GM20431 (cell line): ENCODE results near the gene PLD5.
"Not testable (repeated sequence)": the region's sequence is repeated elsewhere in the genome, so short reads cannot be mapped to it uniquely, and the experiment has no call there.

Source experiments
- in situ Hi-C: fragments of 300-500 bp; cut with MseI, MboI; formaldehyde crosslinking; loops from one replicate; pipeline ENCODE4 v1.15.0; 2020; ENCODE audit warnings: low sequenced_read_pairs; ENCODE audit not compliant: unreplicated experiment

Gene PLD5

GRCh38 chr1:242187171-242187570 is 337.3 kb downstream of the PLD5 start:
- in situ Hi-C loops = no loop called here

- in situ Hi-C loops = no loop called here
Measured at GRCh38 chr1:242185731-242186130, 338.8 kb downstream of the PLD5 start.

DNA sequence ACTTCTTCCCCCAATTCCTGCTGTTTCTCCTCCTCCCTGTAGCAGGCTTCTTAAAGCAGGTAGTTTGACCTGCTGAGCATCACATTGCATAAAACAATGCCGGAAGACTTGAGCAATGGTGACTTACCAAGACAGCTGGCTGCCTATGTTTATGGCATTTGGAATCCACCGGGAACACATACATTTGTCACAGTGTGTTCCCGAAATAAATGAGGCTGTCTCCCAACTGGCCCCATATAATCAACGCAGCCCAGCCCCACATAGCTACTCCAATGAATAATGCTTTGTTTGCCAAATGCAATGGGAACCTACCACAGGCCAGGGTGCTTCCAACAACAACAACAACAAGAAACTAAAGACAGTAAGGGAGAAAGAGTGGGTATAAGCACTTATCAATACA is 339.5 kb downstream of the PLD5 start:
- in situ Hi-C loops = no loop called here

DNA sequence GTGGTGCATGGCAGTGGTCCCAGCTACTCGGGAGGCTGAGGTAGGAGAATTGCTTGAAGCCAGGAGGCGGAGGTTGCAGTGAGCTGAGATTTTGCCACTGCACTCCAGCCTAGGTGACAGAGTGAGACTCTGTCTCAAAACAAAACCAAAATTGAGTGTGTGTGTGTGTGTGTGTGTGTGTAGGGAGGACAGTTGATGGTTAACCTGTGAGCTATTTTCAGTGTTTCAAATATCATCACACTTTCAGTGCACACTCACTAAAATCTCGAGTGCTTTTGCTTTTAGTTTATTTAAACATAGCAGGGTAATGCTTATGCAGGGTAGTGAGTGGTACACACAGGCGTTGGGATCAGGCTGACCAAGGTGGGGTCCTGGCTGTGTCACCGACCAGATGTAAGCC is 344.7 kb downstream of the PLD5 start:
- in situ Hi-C loops = not testable (repeated sequence)

DNA sequence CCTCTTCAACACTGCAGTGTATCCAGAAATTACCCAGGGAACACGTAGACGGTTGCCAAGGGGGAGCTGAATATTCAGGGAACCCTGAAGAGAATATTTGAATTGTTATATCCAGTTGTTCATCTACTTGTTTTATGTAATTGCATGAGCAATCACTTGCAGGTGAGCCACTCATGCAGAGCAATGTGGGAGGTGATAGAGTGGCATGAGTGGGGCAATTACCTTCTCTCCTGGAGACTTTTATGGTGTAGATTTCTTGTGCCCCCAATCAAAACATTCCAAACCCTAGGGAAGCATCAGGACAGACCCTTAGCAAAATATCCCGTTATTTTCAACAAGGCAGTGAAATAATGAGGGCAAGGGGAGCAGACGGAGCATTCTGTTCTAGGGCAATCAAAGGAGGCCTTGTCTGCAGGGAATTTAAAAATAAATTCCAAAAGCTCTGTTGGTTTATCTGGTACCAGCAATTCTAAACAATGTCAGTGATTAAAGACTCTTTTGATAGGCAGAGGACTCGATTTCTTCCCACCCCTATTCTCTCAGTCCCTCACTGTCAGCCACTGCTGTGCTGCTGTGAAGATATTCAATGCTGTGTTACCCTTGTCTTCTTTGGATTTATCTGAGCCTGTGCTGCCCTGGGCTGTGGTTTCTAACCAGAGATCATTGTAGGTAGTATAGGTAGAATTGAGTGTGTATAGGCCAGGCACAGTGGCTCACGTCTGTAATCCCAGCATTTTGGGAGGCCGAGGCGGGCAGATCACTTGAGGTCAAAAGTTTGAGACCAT is 345.4 kb downstream of the PLD5 start:
- in situ Hi-C loops = no loop called here

DNA sequence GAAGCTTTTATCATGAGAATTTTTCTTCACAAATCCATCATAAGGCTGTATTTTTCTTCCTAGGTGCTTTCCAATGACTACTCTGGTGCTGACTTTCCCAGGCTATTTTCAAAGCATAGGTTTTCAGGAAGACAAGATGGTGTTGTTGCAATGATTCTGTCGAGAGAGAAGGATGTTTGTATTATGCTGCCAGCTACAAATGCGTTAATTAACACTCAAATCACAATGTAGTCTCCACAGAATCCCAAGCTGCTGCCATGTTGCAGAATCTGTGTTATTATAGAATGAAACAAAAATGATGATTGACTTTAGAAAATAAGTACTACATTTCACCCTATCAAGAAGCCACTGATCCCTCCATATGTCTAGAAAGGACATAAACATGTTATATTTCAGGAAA is 346.1 kb downstream of the PLD5 start:
- in situ Hi-C loops = no loop called here

GRCh38 chr1:242162140-242162539 is 362.4 kb downstream of the PLD5 start:
- in situ Hi-C loops = no loop called here

DNA sequence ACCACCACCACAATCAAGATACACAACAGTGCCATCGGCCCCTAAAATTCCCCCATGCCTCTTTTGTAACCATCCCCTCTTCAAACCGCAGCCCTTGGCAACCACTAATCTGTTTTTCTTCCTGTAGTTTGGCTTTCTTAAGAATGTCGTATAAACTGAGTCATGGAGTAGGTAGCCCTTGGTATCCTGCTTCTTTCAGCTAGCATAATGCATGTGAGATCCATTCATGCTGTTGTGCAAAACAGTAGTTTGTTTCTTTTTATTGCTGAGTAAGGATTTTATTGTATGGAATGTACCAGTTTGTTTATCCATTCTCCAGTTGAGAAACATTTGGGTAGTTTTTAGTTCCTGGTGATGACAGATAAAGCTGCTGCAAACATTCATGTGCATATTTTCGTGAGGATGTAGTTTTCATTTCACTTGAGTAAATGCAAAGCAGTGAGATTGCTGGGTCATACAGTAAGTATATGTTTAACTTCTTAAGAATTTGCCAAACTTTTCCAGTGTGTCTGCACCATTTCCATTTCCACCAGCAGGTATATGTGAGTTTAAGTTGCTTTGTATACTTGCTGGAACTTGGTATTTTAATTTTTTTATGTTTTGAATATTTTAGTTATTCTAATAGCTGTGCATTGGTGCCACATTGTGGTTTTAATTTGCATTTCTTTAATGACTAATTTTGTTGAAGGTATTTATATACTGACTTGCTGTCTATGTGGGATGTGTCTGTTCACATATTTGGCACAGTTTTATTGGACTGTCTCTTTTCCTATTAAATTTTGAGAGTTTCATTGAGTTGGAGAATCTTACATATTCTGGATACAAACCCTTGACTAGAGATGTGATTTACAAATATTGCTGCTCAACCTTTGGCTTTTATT is 377.2 kb downstream of the PLD5 start:
- in situ Hi-C loops = no loop called here

DNA sequence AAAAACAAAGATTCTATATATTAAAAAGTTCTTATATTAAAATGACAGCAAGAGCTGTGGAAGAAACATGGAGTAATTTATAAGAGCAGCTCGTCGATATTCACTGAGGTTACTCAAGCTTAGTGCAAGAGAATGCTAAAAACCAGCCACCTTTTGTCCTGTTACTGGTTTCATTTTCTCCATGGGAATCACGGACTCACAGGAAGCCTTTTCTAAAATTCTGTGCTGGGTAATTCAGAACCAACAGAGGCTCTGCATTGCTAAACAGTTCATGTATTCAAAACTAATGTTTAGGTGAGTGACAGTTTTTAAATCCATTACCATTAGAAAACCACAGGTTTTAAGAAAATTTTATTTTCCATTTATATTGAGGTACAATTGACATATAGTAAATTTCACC is 377.8 kb downstream of the PLD5 start:
- in situ Hi-C loops = no loop called here

DNA sequence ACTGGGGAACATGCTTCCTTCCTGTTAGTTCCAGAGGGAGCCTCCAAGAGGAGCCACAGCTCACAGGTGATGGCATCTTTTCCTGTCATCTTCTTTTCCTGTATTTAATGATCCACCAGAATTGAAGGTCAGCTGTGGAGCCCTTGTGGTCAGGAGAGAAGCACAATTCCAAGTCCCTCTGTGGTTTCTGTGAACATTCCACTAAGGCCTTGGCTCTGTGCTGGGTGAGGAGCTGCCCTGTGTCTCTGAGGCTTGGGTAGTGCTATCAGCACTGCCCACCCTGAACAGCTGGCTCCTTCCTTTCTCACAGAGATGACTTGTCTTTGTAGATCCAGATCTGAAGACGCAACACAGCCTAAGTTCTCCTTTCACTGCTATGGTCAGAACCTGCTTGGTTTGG is 383.7 kb downstream of the PLD5 start:
- in situ Hi-C loops = no loop called here

- in situ Hi-C loops = no loop called here
Measured at GRCh38 chr1:242139986-242140385, 384.5 kb downstream of the PLD5 start.

DNA sequence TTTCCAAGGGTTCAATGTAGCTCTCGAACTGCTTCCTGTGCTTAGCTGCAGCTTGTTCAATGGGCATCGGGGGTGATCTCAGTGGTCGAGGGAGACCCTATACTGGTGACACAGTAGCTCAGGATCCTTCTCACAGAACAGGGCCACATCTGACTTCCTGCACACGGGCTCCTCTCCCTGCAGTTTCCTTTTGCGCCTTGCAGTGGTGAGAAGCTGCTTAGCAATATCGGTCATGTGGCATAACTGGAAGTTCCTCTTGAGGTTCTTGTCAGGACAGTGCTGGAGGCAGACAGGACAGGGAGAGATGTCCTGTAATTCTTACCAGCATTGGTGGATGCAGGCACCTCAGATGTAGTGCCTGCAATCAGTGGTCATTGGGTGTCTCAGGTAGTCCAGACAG is 385.1 kb downstream of the PLD5 start:
- in situ Hi-C loops = no loop called here

DNA sequence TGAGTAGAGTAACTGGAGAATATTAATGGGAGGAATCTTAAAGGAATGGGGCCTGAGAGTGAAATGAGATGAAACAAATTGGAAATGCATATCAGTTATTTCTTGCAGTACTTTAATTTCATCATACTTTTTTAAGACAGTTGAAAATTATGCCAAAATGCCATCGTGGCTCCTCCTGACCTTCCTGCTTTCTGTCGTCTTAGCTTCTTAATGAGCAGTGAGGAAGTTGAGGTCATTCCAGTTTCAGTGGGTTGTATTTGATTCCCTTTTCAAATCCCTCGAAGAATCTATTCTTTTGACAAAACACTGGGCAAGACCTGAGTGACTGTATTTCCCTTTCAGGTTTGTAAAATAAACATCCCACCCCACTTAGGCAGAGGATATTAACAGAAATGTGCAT is 390.7 kb downstream of the PLD5 start:
- in situ Hi-C loops = no loop called here

DNA sequence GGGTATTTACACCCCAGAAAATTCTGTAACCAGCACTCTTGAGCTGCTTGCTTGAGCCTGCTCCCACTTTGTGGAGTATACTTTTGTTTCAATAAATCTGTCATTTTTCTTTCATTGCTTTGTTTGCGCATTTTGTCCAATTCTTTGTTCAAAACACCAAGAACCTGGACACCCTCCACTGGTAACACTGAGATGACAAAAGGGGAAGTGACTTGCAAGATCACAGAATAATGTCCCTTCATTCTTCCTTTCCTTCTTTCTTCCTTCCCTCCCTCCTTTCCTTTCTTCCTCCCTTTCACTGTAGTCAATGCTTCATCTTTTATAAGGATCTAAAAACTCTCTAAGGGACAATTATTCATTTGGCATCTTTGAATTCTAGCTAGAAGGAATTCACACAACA is 391.1 kb downstream of the PLD5 start:
- in situ Hi-C loops = no loop called here

GRCh38 chr1:242132121-242132817 is 392.2 kb downstream of the PLD5 start:
- in situ Hi-C loops = no loop called here

DNA sequence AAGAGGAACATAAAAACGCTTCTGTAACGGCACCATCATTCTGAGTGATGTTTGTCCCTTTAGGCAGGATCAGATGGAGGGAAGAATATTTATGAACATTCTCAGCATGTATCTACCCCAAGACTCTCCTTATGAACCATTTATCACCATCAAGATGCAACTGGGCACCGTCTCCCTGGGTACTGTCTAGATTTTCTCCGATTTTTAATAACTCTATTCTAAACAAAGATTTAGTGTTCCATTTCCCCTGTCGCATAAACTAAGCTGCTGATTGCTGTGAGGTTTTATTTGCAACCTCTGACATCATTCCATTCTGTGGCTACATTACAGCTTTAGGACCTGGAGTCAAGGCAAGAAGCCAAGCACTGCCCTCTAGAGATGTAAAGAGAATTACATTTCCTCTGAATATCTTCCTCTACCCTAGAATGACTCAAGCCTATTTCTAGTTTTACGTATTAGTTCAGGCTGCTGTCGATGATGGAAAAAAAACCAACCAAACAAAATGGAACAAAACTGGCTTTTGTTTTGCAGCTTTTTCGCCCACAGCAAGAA is 395.5 kb downstream of the PLD5 start:
- in situ Hi-C loops = no loop called here

DNA sequence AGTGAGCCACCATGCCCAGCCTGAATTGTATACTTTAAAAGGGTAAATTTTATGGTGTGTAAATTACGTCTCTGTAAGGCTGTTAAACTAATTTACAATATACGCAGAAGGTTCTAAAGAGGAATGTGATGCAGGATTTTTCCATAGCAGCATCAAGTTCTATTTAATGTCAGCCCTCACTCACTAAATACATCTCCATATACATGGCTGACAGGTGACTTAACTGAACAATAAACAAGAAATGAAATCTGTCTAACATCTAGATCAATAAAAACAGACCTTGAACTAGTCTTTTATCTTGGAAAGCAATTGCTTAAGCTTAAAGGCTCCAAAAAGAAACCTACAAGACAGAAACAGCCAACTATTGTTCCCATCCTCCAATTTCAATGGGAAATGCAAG is 404.1 kb downstream of the PLD5 start:
- in situ Hi-C loops = no loop called here

- in situ Hi-C loops = no loop called here
Measured at GRCh38 chr1:242100921-242101320, 423.6 kb downstream of the PLD5 start.

- in situ Hi-C loops = not testable (repeated sequence)
Measured at GRCh38 chr1:242097283-242097682, 427.2 kb downstream of the PLD5 start.

- in situ Hi-C loops = no loop called here
Measured at GRCh38 chr1:242093116-242093515, 431.4 kb downstream of the PLD5 start.

- in situ Hi-C loops = no loop called here
Measured at GRCh38 chr1:242089911-242090310, 434.6 kb downstream of the PLD5 start.
